ENCODE data around the gene MTM1.

- no peak for TF ChIP-seq CTCF (IDR thresholded peaks at IDR 0.05; ENCODE audit: insufficient read depth, low read length, poor library complexity, severe bottlenecking)
- no peak for TF ChIP-seq EZH2phosphoT487 (conservative IDR thresholded peaks at IDR 0.05; ENCODE audit: low read length)
Observed at GRCh38 chrX:150548684-150549083, 19.7 kb upstream of the MTM1 start.

Measured in SU-DHL-6 (cell line).